GM10266 (cell line): Measurements from ENCODE around the gene CPSF4L.
A peak's percentile ranks its signal among the peaks of the same experiment; 100 is the strongest.

Source experiments
- DNase-seq: peaks from one replicate; pipeline ENCODE4 v3.0.0; 2012; ENCODE audit errors: extremely low spot score
- TF ChIP-seq, protein P1 (sequence below): IDR thresholded peaks from 2 replicates; pipeline ENCODE4 v1.5.1; 2012; ENCODE audit warnings: mild to moderate bottlenecking, low read depth; ENCODE audit not compliant: control insufficient read depth, insufficient read depth; ENCODE audit errors: missing control alignments

Gene CPSF4L

DNA sequence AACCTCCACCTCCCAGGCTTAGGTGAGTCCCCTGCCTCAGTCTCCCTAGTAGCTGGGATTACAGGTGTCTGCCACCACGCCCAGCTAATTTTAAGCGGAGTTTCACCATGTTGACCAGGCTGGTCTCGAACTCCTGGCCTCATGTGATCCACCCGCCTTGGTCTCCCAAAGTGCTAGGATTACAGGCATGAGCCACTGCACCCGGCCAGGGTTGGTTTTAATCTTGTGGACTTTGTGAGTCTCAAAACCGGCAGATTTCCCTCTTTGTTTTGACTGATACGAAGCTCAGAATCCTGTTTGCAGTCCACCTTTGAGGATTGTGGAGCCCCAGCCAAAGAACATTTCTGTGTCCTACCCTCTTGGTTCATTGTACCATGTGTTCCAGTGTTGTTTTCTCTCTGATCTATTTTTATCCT is 16.4 kb upstream of the CPSF4L start:
- no peak for DNase-seq
- TF ChIP-seq, protein P1, sequence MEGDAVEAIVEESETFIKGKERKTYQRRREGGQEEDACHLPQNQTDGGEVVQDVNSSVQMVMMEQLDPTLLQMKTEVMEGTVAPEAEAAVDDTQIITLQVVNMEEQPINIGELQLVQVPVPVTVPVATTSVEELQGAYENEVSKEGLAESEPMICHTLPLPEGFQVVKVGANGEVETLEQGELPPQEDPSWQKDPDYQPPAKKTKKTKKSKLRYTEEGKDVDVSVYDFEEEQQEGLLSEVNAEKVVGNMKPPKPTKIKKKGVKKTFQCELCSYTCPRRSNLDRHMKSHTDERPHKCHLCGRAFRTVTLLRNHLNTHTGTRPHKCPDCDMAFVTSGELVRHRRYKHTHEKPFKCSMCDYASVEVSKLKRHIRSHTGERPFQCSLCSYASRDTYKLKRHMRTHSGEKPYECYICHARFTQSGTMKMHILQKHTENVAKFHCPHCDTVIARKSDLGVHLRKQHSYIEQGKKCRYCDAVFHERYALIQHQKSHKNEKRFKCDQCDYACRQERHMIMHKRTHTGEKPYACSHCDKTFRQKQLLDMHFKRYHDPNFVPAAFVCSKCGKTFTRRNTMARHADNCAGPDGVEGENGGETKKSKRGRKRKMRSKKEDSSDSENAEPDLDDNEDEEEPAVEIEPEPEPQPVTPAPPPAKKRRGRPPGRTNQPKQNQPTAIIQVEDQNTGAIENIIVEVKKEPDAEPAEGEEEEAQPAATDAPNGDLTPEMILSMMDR = no peak

DNA sequence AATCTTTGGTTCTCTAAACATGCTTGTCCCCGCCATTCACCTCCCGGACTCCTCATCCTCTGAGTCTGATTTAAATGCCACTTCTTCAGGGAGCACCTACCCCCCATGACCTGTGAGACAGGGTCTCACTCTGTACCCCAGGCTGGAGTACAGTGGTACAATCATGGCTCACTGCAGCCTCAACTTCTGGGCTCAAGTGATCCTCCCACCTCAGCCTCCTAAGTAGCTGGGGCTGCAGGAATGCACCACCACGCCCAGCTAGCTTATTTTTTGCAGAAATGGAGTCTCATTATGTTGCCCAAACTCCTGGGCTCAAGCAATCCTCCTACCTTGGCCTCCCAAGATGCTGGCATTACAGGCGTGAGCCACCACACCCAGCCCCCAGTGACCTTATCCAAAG is 12.8 kb upstream of the CPSF4L start:
- DNase-seq = no peak
- TF ChIP-seq, protein P1 = no peak

DNA sequence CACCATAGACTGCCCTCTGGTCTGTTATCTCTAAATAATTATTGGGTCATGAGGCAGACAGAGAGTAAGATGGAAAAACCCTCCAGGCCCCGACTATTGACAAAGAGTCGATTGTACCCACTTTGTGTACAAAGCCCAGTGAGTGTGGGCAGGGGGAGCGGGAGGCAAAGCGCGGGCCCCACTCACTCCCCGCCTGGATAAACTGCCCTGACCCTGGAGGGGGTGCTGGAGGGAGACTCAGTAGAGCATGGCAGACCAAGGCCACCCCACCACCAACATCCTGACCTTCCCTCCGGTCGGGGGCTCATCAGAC is 11.2 kb upstream of the CPSF4L start:
- no peak for DNase-seq
- TF ChIP-seq, protein P1 = no peak

DNA sequence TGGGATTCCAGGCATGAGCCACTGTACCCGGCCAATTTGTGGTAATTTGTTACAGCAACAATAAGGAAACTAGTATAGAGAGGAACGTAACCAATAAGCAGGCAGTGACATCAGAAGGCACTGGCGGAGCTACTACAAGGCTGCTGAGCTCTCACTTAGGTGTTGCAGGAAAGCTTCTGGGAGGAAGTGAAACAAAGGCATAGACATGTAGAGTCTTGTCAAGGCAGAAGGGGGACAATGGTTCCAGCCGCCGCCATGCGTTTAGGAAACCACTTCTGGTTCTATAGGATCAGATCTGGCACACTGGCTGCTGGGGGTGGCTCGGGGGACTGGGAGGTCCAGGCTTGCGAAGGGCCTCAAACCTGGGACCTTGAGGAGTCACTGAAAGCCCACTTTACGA is 9.4 kb upstream of the CPSF4L start:
- DNase-seq = peak; percentile 78
- TF ChIP-seq, protein P1 = no peak

DNA sequence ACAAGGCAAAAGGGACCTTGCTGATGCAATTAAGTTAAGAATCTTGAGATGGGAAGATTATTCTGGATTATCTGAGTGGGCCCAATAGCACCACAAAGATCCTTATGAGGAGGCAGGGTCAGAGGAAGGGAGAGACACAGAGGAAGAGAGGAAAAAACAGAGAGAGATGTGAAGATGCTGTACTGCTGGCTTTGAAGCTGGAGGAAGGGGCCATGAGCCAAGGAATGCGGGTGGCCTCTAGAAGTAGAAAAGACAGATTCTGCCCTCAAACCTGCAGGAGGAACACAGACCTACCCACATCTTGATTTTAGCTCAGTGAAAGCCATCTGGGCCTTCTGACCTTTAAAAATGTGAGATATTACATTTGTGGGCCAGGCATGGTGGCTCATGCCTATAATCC is 8.1 kb upstream of the CPSF4L start:
- no peak for DNase-seq
- TF ChIP-seq, protein P1 = no peak

DNA sequence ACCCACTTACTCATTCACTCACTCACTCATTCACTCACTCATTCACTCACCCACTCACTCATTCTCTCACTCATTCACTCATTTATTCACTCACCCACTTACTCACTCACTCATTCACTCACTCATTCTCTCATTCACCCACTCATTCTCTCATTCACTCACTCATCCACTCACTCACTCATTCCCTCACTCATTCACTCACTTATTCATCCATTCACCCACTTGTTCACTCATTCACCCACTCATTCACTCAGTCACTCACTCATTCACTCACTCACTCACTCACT is 7.6 kb upstream of the CPSF4L start:
- DNase-seq = no peak

DNA sequence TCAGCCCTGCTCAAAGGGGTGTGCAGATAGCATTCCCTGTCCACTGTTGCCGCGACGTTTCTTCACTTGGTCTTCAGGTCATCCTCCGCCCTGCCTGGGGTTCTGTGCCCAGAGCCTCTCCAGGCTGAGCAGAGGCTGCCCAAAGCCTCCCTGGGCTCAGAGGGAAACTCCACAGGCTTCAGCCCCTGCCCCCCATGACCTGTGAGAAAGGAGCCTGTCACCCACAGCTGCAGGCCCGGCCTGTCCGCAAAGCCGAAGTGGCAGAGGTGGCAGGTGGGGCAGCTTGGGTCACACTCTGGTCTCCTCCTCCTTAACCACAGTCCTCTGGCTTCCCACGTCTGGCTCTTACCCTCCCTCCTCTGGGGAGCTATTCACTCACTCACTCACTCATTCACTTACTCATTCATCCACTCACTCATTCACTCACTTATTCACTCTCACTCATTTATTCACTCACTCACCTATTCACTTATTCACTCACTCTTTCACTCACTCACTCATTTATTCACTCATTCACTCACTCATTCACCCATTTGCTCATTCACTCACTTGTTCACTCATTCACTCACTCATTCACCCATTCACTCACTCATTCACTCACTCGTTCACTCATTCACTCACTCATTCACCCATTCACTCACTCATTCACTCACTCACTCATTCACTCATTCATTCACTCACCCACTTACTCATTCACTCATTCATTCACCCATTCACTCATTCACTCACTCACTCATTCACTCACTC is 7.1 kb upstream of the CPSF4L start:
- DNase-seq = no peak
- TF ChIP-seq, protein P1 = no peak

More for the DNA sequence above, 7.6 kb upstream of the CPSF4L start:
- TF ChIP-seq, protein P1 = no peak
